HepG2 (cell line): ENCODE measurements around the gene ASB8.

Experiments used
- PCBP1 ChIP-seq: fragments of 200-400 bp; formaldehyde crosslinking; IDR thresholded peaks from 2 replicates; pipeline ENCODE4 v1.6.1; 2017; ENCODE audit warnings: mild to moderate bottlenecking, low read depth, low read length, borderline replicate concordance
- POLR2AphosphoS5 ChIP-seq: IDR thresholded peaks from 2 replicates; pipeline ENCODE4 v1.6.1; 2012; ENCODE audit warnings: low read depth, low read length
- ZC3H13 ChIP-seq: sonication (generic); formaldehyde crosslinking; IDR thresholded peaks from 2 replicates; pipeline ENCODE4 v1.8.1; 2023; ENCODE audit warnings: mild to moderate bottlenecking, missing genetic modification reagents, moderate library complexity
- TF ChIP-seq, protein P1 (sequence below): sonication (generic); formaldehyde crosslinking; IDR thresholded peaks from 2 replicates; pipeline ENCODE4 v1.4.0; 2020; ENCODE audit warnings: missing genetic modification reagents
- TF ChIP-seq, protein P2 (sequence below): sonication (generic); formaldehyde crosslinking; IDR thresholded peaks from 2 replicates; pipeline ENCODE4 v1.5.0; 2020; ENCODE audit warnings: mild to moderate bottlenecking, missing genetic modification reagents, moderate library complexity

DNA sequence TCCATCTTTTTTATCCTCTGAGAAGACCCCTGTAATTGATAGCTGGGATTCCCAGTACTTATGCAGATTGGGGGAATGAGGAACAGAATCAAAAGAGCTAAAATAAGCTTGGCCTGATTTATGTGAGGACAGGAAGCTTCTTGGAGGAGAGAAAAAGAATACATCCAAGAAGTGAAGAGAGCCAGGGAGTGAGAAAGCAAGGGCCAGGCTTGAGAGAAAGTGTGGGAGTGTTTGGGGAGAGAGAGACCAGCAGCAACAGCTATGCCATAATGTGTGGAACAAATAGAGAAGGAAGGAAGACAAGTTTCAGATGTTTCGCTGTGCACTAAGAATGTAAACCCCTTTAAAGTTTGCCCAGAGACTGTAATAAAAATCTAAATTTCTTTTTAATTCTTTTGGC lies 22.2 kb upstream of the ASB8 start:
- no peak for TF ChIP-seq PCBP1
- TF ChIP-seq, protein P1, sequence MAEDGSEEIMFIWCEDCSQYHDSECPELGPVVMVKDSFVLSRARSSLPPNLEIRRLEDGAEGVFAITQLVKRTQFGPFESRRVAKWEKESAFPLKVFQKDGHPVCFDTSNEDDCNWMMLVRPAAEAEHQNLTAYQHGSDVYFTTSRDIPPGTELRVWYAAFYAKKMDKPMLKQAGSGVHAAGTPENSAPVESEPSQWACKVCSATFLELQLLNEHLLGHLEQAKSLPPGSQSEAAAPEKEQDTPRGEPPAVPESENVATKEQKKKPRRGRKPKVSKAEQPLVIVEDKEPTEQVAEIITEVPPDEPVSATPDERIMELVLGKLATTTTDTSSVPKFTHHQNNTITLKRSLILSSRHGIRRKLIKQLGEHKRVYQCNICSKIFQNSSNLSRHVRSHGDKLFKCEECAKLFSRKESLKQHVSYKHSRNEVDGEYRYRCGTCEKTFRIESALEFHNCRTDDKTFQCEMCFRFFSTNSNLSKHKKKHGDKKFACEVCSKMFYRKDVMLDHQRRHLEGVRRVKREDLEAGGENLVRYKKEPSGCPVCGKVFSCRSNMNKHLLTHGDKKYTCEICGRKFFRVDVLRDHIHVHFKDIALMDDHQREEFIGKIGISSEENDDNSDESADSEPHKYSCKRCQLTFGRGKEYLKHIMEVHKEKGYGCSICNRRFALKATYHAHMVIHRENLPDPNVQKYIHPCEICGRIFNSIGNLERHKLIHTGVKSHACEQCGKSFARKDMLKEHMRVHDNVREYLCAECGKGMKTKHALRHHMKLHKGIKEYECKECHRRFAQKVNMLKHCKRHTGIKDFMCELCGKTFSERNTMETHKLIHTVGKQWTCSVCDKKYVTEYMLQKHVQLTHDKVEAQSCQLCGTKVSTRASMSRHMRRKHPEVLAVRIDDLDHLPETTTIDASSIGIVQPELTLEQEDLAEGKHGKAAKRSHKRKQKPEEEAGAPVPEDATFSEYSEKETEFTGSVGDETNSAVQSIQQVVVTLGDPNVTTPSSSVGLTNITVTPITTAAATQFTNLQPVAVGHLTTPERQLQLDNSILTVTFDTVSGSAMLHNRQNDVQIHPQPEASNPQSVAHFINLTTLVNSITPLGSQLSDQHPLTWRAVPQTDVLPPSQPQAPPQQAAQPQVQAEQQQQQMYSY (CRISPR knock-in tag) = no peak
- TF ChIP-seq, protein P2, sequence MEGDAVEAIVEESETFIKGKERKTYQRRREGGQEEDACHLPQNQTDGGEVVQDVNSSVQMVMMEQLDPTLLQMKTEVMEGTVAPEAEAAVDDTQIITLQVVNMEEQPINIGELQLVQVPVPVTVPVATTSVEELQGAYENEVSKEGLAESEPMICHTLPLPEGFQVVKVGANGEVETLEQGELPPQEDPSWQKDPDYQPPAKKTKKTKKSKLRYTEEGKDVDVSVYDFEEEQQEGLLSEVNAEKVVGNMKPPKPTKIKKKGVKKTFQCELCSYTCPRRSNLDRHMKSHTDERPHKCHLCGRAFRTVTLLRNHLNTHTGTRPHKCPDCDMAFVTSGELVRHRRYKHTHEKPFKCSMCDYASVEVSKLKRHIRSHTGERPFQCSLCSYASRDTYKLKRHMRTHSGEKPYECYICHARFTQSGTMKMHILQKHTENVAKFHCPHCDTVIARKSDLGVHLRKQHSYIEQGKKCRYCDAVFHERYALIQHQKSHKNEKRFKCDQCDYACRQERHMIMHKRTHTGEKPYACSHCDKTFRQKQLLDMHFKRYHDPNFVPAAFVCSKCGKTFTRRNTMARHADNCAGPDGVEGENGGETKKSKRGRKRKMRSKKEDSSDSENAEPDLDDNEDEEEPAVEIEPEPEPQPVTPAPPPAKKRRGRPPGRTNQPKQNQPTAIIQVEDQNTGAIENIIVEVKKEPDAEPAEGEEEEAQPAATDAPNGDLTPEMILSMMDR (CRISPR knock-in tag) = no peak
- no peak for TF ChIP-seq ZC3H13 (CRISPR knock-in tag)
- no peak for TF ChIP-seq POLR2AphosphoS5
